H1 (cell line): ENCODE results near the gene HEBP1.

Experiments used
- ATF3 ChIP-seq: IDR thresholded peaks from 2 replicates; pipeline ENCODE4 v1.6.1; 2011; ENCODE audit warnings: low read depth, mild to moderate bottlenecking, low read length; ENCODE audit not compliant: insufficient read depth
- CTCF ChIP-seq, 3 experiments: IDR thresholded peaks; 1 replicate in 2 of 3; 2 replicates in 1 of 3; pipeline versions ENCODE4 v1.5.1 to v1.6.1; 2011; ENCODE audit warnings: low read length in 3 of 3, mild to moderate bottlenecking in 3 of 3, inconsistent platforms in 2 of 3, low read depth in 1 of 3, moderate library complexity in 1 of 3; ENCODE audit not compliant: insufficient read depth in 1 of 3; ENCODE audit errors: control extremely low read depth in 1 of 3
- GABPA ChIP-seq: IDR thresholded peaks from 2 replicates; pipeline ENCODE4 v1.6.1; 2011; ENCODE audit warnings: mild to moderate bottlenecking, low read length, moderate library complexity, borderline replicate concordance; ENCODE audit not compliant: insufficient read depth
- JUN ChIP-seq: IDR thresholded peaks from 2 replicates; pipeline ENCODE4 v1.6.1; 2011; ENCODE audit warnings: low read depth, mild to moderate bottlenecking, improper control_type of control experiment, low read length
- KDM1A ChIP-seq: fragments of 200-600, 300-600 bp; sonication (generic); IDR thresholded peaks from 2 replicates; pipeline ENCODE4 v1.7.1; 2016; ENCODE audit warnings: mild to moderate bottlenecking, low read length, borderline replicate concordance
- NRF1 ChIP-seq: IDR thresholded peaks from 2 replicates; pipeline ENCODE4 v1.6.1; 2011; ENCODE audit warnings: mild to moderate bottlenecking, low read depth, low read length, improper control_type of control experiment
- POLR2A ChIP-seq, 2 experiments: IDR thresholded peaks; 1 replicate in 1 of 2; 2 replicates in 1 of 2; pipeline ENCODE4 v1.6.1; 2011; ENCODE audit warnings: low read depth in 2 of 2, low read length in 2 of 2, mild to moderate bottlenecking in 2 of 2; ENCODE audit errors: control extremely low read depth in 1 of 2
- POLR2AphosphoS5 ChIP-seq: IDR thresholded peaks from 2 replicates; pipeline ENCODE4 v1.6.1; 2011; ENCODE audit warnings: low read depth, low read length
- RAD21 ChIP-seq, 2 experiments: IDR thresholded peaks in 1 of 2; conservative IDR thresholded peaks in 1 of 2; 2 replicates each; pipeline ENCODE4 v1.6.1; 2011; ENCODE audit warnings: low read depth in 2 of 2, low read length in 2 of 2, improper control_type of control experiment in 1 of 2, inconsistent platforms in 1 of 2, mild to moderate bottlenecking in 1 of 2, moderate library complexity in 1 of 2
- SRF ChIP-seq: IDR thresholded peaks from 2 replicates; pipeline ENCODE4 v1.6.1; 2011; ENCODE audit warnings: mild to moderate bottlenecking, low read depth, low read length, moderate library complexity
- SUZ12 ChIP-seq: fragments of 200-600 bp; sonication (generic); IDR thresholded peaks from 2 replicates; pipeline ENCODE4 v1.6.1; 2012; ENCODE audit warnings: mild to moderate bottlenecking, inconsistent platforms, low read length, moderate library complexity, mixed read lengths
- TEAD4 ChIP-seq: IDR thresholded peaks from 2 replicates; pipeline ENCODE4 v1.6.1; 2012; ENCODE audit warnings: low read depth, low read length, inconsistent platforms, mixed read lengths
- TF ChIP-seq, protein P1 (sequence below): IDR thresholded peaks from 2 replicates; pipeline ENCODE4 v1.6.1; 2011; ENCODE audit warnings: low read length, improper control_type of control experiment
- TF ChIP-seq, protein P2 (sequence below): IDR thresholded peaks from 2 replicates; pipeline ENCODE4 v1.6.1; 2012; ENCODE audit warnings: inconsistent platforms

DNA sequence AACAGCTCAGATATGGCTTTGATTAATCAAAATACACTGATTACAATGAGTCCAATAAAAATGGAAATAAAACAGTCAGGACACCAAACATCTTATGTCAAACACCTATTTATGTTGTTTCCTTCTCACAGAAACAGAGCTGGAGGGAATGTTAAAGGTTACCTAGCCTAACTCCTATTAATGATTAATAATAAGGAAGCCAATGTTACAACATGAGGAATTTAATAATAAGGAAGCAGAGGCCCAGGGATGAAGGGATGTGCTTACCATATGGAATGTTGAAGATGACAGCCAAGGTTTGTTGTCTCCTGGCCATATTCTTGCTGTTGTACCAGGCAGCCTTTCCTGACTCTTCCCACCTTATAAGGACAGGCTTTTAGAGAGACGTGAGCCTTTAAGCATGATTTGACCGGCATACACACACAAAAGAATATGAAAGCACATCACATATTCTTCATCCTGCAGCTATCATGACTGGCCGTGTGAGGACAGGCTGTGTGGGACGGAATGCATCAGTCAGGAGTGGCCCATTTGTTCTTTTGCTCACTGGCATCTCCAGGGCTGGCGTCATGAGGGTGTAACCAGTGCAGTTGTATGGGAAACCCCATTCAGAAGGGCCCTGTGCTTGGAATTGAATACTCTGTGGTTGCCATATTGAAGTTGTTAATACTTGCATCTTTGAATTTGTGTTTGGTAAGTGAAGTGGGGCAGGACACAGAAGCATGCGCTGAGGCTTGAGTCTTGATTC lies 45.0 kb downstream of the HEBP1 start:
- TF ChIP-seq POLR2A (IDR thresholded peaks at IDR 0.05; ENCODE audit: control extremely low read depth in 1 of 2, low read depth in 2 of 2, low read length in 2 of 2) (no peak), CTCF (IDR thresholded peaks at IDR 0.05; ENCODE audit: control extremely low read depth in 1 of 3, insufficient read depth in 1 of 3, low read depth in 1 of 3, low read length in 3 of 3) (no peak), RAD21 (IDR thresholded peaks at IDR 0.05 in 1 of 2, conservative IDR thresholded peaks at IDR 0.05 in 1 of 2; ENCODE audit: low read depth in 2 of 2, low read length in 2 of 2) (no peak), NRF1 (no peak), KDM1A (no peak), TEAD4 (no peak), ATF3 (no peak), POLR2AphosphoS5 (no peak), JUN (no peak), GABPA (no peak), SUZ12 (no peak), SRF (no peak)
- TF ChIP-seq, protein P1, sequence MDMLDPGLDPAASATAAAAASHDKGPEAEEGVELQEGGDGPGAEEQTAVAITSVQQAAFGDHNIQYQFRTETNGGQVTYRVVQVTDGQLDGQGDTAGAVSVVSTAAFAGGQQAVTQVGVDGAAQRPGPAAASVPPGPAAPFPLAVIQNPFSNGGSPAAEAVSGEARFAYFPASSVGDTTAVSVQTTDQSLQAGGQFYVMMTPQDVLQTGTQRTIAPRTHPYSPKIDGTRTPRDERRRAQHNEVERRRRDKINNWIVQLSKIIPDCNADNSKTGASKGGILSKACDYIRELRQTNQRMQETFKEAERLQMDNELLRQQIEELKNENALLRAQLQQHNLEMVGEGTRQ, result no peak
- TF ChIP-seq, protein P2, sequence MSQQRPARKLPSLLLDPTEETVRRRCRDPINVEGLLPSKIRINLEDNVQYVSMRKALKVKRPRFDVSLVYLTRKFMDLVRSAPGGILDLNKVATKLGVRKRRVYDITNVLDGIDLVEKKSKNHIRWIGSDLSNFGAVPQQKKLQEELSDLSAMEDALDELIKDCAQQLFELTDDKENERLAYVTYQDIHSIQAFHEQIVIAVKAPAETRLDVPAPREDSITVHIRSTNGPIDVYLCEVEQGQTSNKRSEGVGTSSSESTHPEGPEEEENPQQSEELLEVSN, result no peak
